M059J (cell line): ENCODE data around the gene CDHR2. TPM values are rescaled to one million over a fixed set of nuclear protein-coding genes. Genes with fewer than 3 reads are reported as not detected.

ENCODE experiments used
- DNase-seq: peaks from one replicate; pipeline ENCODE4 v3.0.0-alpha.2; 2012; ENCODE audit warnings: low read depth
- total RNA-seq: library from RNA; depleted of rRNA; stranded (reverse); fragments of >200 nt; shearing (Covaris generic); gene quantifications from 2 replicates; pipeline ENCODE4 v1.2.3, GENCODE V29; 2014

The CDHR2 gene
- total RNA-seq, 1 experiment from 2014 or later: not detected

DNA sequence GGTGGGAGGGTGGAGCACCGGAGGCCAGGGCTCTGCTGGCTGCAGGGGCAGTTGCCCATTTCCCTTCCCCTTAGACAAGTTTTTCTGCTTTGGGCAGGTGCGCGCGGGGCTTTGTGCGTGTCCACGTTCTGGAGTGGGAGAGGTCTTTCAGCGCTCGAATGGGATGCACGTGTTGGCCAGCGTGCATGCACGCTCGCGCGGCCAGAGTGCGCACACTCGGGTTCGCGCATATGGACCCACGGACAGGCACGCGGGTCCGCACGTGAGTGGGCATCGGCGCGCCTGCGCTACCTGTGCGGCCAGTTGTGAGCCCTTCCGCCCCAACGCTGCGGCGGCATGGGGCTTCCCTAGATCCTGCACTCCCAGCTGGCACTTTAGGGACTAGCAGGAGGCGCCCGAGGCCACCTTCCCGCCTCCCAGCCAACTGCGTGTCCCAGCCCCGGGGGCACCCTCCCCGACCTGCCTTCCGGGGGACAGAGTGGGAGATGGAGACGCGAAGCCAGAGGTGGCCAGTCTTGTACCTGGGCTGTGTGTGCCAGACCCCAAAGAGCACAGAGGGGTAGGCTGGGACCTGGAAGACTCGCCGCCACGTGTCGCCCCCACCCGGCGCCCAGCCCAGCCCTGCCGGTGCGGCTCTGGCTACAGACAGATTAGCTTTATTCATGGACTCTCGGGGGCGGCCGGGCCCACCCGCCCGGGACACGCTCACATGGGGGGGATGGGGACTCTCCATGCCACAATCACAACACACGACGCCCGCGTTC is 70.6 kb downstream of the CDHR2 start:
- no peak for DNase-seq

- peak; percentile 38 for DNase-seq
These were observed 71.3 kb downstream of the CDHR2 start for GRCh38 chr5:176620333-176620981.

DNA sequence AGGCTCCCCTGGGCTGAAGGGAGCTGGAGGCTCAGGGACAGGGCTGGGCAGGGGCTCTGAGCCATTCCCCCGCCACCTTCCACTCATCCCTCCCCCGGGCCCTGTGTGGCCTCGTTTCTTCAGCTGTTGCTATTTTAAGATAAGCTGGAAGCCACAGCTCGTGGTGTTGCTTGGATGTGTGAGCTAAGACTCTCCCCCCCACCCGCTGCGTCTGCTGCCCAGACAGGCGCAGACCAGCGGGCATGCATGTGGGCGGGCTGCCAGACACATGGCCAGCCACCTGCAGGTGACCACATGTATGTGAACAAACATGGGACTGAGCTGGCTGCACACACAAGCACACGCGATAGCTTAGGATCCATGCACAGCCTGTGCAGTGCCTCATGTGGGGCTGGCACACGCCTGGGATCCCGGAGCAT is 72.5 kb downstream of the CDHR2 start:
- peak; percentile 23 for DNase-seq

- no peak for DNase-seq
These were observed 75.0 kb downstream of the CDHR2 start for GRCh38 chr5:176624142-176624541.

DNA sequence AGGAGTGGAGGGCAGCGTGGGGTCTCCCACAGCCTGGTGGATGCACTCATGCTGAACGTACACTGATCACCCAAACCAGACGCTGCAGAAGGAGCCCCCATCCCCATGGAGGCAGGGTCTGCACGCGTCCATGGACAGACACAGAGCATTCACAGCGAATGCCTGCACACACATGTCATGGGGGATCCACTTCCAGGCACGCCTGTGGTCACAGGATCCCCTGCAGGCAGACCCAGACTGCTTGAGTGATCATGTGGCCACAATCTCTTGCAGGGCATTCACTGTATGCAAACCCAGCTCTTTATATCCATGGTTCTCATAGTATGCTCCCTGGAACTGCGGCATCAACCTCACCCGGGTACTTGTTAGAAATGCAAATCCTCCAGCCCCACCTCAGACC is 75.8 kb downstream of the CDHR2 start:
- DNase-seq: peak; percentile 25

GRCh38 chr5:176625512-176625911 is 76.4 kb downstream of the CDHR2 start:
- no peak for DNase-seq

- no peak for DNase-seq
These were observed 77.1 kb downstream of the CDHR2 start for GRCh38 chr5:176625966-176626875.

DNA sequence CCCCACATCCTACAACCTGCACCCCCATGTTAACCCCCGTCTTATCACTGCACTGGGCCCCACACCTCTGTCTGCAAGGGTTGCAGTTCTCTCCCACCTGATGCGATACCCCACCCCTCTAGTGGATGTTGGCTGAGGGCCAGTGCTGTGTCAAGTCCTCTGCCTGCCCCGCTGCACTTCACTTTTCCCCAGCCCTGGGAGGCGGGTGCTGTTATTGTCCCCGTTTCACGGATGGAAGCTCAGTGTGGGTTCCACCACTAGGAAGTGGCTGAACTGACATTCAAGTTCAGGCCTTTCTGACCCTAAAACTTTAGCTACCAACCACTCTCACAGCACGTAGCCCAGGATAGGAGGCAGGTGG is 77.7 kb downstream of the CDHR2 start:
- no peak for DNase-seq

- DNase-seq: no peak
These were observed 78.4 kb downstream of the CDHR2 start for GRCh38 chr5:176627582-176627981.

DNA sequence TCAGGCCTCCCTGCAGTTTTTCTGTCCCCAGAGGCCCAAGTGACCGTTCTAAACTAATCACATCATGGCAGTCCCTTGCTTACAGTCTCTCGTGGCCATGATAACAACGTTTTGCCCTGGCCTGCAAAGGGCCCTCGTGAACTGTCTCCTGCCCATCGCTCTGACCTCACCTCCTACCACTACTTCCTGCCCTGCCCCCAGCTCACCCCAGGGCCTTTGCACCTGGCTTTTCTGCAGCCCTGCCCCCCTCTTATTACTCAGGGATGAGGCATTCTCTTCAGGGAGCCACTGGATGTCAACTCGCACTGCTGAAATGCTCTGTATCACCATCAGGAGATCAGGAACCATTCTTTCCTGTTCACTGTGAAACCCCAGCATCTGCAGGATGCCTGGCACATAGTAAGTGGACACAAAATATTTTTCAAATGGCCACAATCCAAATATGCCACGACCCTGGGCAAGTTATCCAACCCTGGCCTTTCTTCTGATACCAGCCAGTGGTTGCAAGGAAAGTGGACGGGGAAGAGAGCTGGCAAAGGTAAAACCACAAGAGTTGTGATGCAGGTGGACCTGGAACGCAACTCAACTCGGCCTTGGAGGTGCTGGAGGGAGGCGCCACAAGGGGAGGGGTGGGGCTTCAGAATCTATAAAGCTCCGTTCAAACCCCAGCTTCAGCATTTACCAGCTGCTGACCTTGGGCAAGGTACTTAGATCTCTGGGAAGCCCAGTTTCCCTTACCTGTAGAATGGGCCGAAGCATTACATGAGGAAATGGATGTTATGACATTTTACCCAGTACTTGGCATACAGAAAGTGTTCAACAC is 79.5 kb downstream of the CDHR2 start:
- no peak for DNase-seq

GRCh38 chr5:176629317-176629852 is 80.2 kb downstream of the CDHR2 start:
- DNase-seq: no peak

GRCh38 chr5:176629853-176630680 is 80.9 kb downstream of the CDHR2 start, which contains the start of the genes EIF4E1B and SNCB:
EIF4E1B (plus strand) TSS chr5:176630675; CDS start chr5:176642788, 12,113 bp downstream.
SNCB (minus strand) TSS chr5:176630534; CDS start chr5:176629654, 880 bp downstream.
- no peak for DNase-seq

DNA sequence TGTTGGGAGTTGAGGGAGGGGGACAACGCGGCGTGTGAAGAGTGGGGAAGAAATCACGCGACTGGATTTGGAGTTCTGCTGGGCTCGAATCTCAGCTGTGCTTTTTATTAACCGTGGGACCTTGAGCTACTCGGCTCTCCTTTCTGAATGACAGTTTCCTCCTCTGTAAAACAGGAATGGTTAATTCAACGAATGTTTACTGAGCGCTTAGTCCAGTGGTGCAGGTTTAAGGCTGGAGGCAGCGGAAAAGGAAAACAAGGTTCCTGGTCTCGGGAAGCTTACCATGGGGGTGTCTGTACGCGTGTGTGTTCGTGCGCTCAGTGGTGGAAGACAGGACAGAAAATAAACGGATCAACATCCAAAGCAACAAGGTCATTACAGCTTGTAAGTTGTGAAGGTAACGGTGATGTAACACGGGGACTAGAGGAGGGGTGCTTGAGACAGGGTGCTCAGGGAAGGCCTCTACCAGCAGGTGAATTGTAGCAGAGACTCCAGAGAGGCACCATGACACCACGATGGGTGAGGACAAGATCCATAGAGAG is 81.6 kb downstream of the CDHR2 start:
- DNase-seq: no peak

DNA sequence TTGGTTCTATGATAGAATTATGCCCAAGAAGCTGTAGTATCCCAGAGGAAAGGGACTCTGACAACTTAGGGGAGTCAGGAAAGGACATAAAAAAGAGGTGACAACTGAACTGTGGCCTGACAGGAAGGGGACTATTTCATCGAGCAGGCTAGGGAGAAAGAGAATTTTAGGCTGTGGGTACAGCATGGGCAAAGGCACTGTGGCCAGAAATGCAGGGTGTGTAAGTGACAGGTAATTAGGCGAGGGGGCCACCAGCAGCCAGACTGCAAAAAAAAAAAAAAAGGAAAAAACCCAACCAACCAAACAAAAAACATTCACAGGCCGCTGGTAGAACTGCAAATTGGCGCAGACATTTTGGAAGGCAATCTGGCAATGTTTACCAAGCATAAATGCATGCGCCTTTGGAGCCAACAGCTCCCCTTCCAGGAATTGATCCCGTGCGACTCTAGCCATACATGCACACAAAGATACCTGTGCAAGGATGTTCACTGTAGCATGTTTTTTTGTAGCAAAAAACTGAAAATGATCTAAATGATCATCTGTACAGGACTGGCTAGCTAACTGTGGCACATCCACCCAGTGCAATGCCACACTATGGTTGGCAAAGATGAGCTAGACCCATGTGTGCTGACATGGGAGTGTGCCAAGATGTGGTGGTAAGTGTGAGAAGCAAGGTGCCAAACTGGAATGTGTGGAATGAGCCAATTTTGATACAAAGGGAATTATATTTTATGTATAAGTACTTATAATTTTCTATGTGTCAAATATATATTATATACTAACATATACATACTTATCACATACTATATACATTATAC is 82.5 kb downstream of the CDHR2 start:
- DNase-seq: no peak

DNA sequence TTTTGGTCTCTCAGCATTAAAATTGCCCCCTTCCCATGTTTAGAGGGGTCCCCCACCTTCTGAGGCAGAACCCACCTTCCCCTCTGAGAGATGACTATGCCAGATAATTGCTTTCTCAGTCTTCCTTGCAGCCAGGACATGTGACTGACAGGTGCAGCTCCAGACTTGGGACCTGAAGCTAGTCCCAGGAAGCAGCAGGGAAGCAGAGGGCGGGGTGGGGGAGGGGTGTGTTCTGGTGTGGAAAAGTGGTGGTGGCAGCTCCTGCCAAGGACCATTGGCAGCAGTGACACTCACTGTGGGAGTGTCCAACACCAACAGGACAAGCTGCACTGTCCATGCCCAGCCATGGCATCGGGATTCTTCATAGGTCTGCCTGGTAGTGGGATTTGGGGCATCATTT is 83.6 kb downstream of the CDHR2 start:
- DNase-seq: no peak

DNA sequence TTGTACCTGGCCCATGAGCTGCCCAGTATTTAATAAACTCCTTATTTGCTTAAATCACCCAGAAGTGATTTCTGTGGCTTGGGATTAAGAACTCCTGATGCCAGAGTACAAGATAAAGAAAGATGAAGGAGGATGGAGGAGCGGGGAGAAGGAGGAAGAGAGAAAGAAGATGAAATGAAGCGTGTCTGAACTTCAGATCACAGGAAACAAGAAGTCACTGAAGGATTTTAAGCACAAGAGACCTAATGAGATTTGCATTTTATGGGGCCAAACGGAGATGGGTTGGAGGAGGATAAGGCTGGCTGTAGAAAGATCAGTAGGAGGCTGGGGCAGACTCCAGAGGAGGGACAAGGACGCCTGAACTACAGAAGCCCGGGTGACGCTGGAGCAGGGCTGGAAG is 84.5 kb downstream of the CDHR2 start:
- DNase-seq: no peak

DNA sequence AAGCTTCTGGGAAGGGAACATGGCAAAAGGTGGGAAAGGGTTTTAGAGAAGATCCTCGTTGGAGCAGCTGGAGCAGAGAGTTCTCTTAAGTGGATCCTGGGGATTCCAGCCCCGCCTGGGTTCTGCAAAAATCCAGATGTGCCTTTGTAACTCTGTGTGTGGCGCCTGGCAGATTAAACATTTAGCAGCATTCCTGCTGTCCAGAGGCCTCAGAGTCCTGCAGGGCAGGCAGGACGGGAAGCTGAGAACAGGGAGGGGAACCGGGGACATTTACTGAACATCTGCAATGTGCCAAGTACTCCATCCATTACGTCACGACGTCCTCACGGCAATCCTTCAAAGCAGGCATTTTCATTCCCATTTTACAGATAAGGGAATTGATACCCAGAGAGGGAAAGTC is 87.3 kb downstream of the CDHR2 start:
- DNase-seq: no peak

DNA sequence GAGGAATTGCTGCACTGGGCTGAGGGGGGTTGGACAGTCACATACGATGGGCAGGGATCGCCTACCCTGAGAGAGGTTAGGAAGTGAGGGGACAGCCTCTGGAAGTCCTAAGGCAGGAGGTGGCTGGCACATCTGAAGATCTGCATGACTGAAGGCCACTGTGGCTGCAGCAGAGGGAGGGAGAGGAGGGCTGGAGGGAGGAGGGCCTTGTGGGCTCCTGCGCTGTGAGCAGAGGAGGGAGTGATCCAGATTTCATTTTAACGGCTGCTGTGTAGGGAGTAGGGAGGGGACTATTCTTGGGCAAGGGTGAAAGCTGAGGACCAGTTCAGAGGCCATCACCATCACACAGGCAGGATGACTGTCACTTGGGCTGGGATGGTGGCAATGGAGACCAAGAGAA is 88.4 kb downstream of the CDHR2 start:
- DNase-seq: no peak

DNA sequence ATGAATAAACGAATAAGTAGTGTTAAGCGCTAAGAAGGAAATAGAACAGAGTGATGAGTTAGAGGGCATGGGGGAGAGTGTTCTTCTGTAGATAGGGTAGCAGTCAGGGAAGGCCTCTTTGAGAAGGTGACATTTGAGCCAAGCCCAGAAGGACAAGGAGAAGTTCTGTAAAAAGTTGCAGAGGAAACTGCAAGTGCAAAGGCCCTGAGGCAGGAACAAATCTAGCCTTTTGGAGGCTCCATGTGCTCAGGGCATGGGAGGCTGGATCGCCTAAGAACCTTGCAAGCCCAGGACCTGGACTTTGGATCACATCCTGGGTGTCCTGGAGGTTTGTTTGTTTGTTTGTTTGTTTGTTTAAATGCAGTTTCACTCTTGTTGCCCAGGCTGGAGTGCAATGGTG is 89.3 kb downstream of the CDHR2 start:
- no peak for DNase-seq
